GM10266 (cell line): ENCODE results near the gene SERPINB13.

Source experiments
- DNase-seq: peaks from one replicate; pipeline ENCODE4 v3.0.0; 2012; ENCODE audit errors: extremely low spot score
- CTCF ChIP-seq: IDR thresholded peaks from 2 replicates; pipeline ENCODE4 v1.5.1; 2012; ENCODE audit warnings: mild to moderate bottlenecking, low read depth; ENCODE audit not compliant: control insufficient read depth, insufficient read depth; ENCODE audit errors: missing control alignments

The SERPINB13 gene

GRCh38 chr18:63567825-63568224 lies 19.3 kb upstream of the SERPINB13 start:
- no peak for DNase-seq
- TF ChIP-seq CTCF, result no peak

- TF ChIP-seq CTCF, result no peak
- no peak for DNase-seq
These were observed 16.4 kb upstream of the SERPINB13 start for GRCh38 chr18:63570721-63571120.

- TF ChIP-seq CTCF, result no peak
- no peak for DNase-seq
These were observed 11.5 kb upstream of the SERPINB13 start for GRCh38 chr18:63575681-63576080.

DNA sequence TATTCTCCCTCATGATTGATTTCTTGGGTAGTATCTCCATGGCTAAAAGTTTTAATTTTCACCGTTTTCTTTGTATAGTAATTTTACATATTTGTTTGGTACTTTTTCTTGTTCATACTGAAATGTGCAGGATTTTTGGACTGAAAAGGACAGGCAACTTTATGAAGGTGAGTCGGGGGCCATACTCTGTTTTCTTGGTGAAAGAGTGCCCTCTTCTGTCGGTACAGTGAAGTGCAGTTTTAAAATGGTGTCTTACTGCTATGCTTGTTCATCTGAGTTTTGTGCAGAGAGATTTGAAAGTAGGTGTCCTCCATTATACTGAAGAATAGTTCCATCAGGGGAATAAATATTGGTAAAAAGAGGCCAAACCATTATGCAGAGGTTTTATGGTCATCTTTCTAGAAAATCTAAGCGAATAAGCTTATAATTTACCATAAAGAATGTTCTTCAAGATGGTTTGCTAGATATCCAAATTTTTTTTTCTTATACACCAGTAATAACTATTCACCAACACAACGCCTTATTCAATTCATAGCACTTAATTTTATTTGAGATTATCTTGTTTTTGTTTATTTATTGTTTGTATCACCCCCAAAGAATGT lies 8.7 kb upstream of the SERPINB13 start:
- peak; percentile 72 for TF ChIP-seq CTCF
- DNase-seq, result peak; percentile 20

DNA sequence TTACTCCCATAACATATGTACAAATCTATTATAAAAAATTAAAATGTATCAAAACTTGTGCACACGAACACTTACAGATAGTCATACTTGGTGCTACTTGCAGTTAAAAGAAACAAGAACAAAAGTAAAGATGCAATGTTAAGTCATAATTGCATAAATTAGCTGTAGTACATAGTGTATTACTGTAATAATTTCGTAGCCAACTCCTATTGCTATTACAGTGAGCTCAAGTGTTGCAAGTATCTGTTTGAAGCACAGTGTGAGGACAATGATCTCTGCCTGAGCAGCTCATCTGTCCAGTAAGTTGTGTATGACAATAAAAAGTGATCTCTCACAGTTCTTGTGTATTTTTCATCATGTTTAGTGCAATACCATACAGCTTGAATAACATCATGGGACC lies 7.5 kb upstream of the SERPINB13 start:
- TF ChIP-seq CTCF, result no peak

DNA sequence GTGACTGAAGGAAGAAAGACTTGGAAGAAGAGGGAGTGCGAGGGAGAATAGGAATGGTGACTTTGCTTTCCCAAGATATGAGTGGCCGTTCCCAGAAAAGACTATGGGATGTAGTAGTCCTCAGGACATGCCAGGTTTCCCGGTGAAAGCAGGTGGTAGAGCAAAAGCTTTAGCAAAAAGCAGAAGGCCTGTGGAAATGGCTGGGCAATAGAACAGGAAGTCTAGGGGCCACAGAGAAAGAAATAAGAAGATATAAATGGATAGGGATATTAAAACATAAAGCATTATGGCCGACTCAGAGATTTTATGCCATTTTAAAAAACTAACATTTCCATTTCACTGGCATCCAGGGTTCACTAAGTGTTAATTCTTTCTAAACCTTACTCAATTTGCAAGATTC lies 1.2 kb upstream of the SERPINB13 start:
- no peak for TF ChIP-seq CTCF
- no peak for DNase-seq

More for the DNA sequence above, 7.5 kb upstream of the SERPINB13 start:
- no peak for DNase-seq

GRCh38 chr18:63586431-63586830 lies 712 bp upstream of the SERPINB13 start:
- TF ChIP-seq CTCF, result no peak
- DNase-seq, result no peak
